AG04450 (cell line): ENCODE data around the gene PRKAR1B. TPM values are rescaled to one million over a fixed set of nuclear protein-coding genes. Genes with fewer than 3 reads are reported as not detected.

ENCODE experiments used
- CTCF ChIA-PET: fragments of 300-600, 350-600 bp; formaldehyde crosslinking; extraction: SDS; loops from one replicate; lab custom pipeline; 2022; ENCODE audit warnings: antibody characterized with exemption, inconsistent platforms; lab: Charles Lee
- POLR2A ChIA-PET: fragments of 350-600 bp; formaldehyde crosslinking; extraction: SDS; loops from one replicate; lab custom pipeline; 2021; ENCODE audit warnings: antibody characterized with exemption, inconsistent platforms; lab: Yijun Ruan, JAX
- DNase-seq: peaks from one replicate; pipeline ENCODE4 v3.0.0-alpha.2; 2011; ENCODE audit warnings: low read depth, low spot score
- H3K27ac ChIP-seq: one replicate; pipeline ENCODE4 v1.5.1; 2012; ENCODE audit warnings: low read depth, low read length, control low read depth
- H3K27me3 ChIP-seq: one replicate; pipeline ENCODE4 v1.6.0; 2012; ENCODE audit warnings: low read length; ENCODE audit not compliant: control insufficient read depth, insufficient read depth
- H3K4me3 ChIP-seq: 2 replicates; pipeline ENCODE4 v1.5.1; 2011; ENCODE audit warnings: mild to moderate bottlenecking, low read depth, low read length, control low read depth
- H3K9me3 ChIP-seq: 2 replicates; pipeline ENCODE4 v1.5.1; 2012; ENCODE audit warnings: low read length; ENCODE audit not compliant: control insufficient read depth, insufficient read depth
- polyA plus RNA-seq: library from polyadenylated mRNA; depleted of rRNA; stranded (reverse); fragments of >200 nt; gene quantifications from 2 replicates; pipeline ENCODE4 v1.2.3, GENCODE V29; 2011
- TF ChIP-seq, protein P1 (sequence below): IDR thresholded peaks from 2 replicates; pipeline ENCODE4 v1.5.1; 2011; ENCODE audit warnings: low read depth, low read length, control low read depth, inconsistent platforms

Gene PRKAR1B
- polyA plus RNA-seq, 1 experiment, result 16.1 TPM

DNA sequence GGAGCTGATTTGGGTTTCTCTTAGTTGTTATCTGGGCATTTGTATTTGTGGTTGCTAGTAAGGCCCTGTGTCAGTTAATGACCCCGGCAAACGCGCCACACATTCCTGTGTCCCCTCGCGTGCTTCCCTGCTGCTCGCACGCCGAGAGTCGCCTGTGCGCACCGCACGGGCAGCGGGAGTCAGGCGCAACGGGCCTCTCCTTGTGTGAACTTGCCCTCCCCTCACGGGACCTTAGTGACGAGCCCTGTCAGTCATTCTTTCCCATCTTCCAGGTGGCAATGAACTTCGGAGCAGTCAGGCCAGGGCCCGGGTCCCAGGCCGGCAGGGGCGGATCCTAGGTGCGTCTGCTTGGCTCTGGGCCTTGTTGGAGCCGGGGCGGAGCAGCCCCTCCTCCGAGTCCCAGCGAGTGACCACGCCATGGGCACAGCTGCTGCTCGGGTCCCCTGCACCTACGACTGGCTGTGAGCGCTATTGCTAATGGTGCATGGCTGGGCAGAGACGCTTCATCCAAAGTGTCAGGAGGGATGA lies 12.4 kb upstream of the PRKAR1B start:
- DNase-seq, result no peak
- Histone ChIP-seq H3K27ac (no peak overlapping the region), H3K9me3 (peaks cover 3% of the 10 kb centered on the region), H3K4me3 (no peak overlapping the region), H3K27me3 (no peaks in the 10 kb centered on the region)
- TF ChIP-seq, protein P1, sequence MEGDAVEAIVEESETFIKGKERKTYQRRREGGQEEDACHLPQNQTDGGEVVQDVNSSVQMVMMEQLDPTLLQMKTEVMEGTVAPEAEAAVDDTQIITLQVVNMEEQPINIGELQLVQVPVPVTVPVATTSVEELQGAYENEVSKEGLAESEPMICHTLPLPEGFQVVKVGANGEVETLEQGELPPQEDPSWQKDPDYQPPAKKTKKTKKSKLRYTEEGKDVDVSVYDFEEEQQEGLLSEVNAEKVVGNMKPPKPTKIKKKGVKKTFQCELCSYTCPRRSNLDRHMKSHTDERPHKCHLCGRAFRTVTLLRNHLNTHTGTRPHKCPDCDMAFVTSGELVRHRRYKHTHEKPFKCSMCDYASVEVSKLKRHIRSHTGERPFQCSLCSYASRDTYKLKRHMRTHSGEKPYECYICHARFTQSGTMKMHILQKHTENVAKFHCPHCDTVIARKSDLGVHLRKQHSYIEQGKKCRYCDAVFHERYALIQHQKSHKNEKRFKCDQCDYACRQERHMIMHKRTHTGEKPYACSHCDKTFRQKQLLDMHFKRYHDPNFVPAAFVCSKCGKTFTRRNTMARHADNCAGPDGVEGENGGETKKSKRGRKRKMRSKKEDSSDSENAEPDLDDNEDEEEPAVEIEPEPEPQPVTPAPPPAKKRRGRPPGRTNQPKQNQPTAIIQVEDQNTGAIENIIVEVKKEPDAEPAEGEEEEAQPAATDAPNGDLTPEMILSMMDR, result no peak
- ChIA-PET CTCF (no interaction called here), POLR2A (no interaction called here)

DNA sequence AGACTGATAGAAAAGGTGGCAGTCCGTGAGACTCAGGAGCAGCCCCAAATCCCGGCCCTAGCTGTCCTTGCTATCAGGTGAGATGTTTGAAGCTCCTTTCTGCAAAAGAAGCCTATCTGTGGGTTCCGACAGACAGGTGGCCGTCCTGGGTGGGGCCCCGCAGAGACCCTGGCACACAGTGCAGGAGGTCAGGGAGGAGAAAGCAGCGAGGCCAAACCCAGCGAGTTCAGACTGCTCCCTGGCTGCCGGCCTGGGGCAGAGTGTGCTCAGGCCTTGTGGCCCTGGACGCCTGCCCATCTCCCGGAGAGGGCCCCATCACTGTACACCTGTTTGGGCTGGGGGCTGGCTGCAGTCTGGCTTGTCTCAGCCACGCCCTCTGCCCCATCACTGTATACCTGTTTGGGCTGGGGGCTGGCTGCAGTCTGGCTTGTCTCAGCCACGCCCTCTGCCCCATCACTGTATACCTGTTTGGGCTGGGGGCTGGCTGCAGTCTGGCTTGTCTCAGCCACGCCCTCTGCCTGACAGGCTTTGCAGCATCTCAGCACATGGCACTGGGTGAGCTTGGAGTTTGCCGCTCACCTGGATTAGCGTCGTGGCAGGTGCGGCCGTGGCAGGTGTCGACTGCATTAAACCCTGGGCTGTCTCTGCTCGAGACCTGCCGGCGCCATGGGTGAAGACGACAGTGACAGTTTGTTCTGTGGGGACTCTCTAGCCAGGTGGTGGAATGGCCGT lies 11.8 kb upstream of the PRKAR1B start:
- Histone ChIP-seq H3K27me3 (no peaks in the 10 kb centered on the region), H3K9me3 (peaks cover 3% of the 10 kb centered on the region), H3K27ac (no peak overlapping the region), H3K4me3 (no peak overlapping the region)
- TF ChIP-seq, protein P1, result no peak
- ChIA-PET POLR2A (no interaction called here), CTCF (no interaction called here)
- DNase-seq, result no peak

DNA sequence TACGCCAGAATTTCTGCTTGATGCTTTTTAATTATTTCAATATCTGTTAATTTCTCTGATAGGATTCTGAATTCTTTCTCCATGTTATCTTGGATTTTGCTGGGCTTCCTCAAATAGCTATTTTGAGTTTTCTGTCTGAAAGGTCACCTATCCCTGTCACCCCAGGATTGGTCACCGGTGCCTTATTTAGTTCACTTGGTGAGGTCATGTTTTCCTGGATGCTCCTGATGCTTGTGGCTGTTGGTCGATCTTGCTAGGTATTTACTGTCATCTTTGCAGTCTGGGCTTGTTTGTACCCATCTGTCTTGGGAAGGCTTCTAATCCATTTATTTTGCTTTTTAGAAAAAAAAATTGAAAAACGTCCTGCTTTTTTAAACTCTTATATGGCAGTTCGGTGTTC lies 11.2 kb upstream of the PRKAR1B start:
- Histone ChIP-seq H3K4me3 (no peak overlapping the region), H3K27me3 (no peaks in the 10 kb centered on the region), H3K9me3 (peaks cover 5% of the 10 kb centered on the region), H3K27ac (no peak overlapping the region)
- ChIA-PET POLR2A (no interaction called here), CTCF (no interaction called here)
- TF ChIP-seq, protein P1, result no peak
- no peak for DNase-seq

DNA sequence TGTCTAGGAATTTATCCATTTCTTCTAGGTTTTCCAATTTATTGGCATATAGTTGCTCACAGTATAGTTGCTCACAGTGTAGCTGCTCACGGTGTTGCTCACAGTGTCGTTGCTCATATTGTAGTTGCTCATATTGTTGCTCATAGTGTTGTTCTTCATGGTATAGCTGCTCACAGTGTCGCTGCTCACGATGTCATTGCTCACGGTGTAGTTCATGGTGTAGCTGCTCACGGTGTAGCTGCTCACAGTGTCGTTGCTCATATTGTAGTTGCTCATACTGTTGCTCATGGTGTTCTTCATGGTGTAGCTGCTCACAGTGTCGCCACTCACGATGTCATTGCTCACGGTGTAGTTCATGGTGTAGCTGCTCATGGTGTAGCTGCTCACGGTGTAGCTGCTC lies 7.7 kb upstream of the PRKAR1B start:
- DNase-seq, result no peak
- H3K4me3 ChIP-seq, result no peak overlapping the region
- ChIA-PET CTCF (no interaction called here), POLR2A (no interaction called here)
- H3K27me3 ChIP-seq, result no peaks in the 10 kb centered on the region
- TF ChIP-seq, protein P1, result no peak
- no peak overlapping the region for H3K27ac ChIP-seq
- H3K9me3 ChIP-seq, result peaks cover 5% of the 10 kb centered on the region

DNA sequence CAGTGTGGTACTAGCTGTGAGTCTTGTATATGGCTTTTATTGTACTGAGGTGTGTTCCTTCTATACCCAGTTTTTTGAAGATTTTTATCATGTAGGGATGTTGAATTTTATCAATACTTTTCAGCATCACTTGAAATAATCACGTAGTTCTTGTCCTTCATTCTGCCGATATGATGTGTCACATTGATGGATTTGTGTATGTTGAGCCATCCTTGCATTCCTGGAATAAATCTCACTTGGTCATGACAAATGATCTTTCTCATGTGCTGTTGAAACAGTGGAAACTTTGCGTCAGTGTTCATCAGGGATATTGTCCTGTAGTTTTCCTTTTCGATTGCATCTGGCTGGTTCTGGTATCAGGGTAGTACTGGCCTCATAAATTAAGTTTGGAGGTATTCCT lies 7.1 kb upstream of the PRKAR1B start:
- DNase-seq, result no peak
- POLR2A ChIA-PET, result no interaction called here

More for the DNA sequence above, 7.1 kb upstream of the PRKAR1B start:
- Histone ChIP-seq H3K4me3 (no peak overlapping the region), H3K9me3 (peaks cover 5% of the 10 kb centered on the region), H3K27me3 (no peaks in the 10 kb centered on the region), H3K27ac (no peak overlapping the region)
- TF ChIP-seq, protein P1, result no peak
- CTCF ChIA-PET, result no interaction called here
